HG03354 (cell line): Measurements from ENCODE around the gene INSIG1.
A peak's percentile ranks its signal among the peaks of the same experiment; 100 is the strongest.

Experiments used
- ATAC-seq: cut with Tn5 transposase; IDR thresholded peaks from one replicate; pipeline ENCODE4 v1.9.1; 2021; ENCODE audit warnings: mild to moderate bottlenecking; ENCODE audit not compliant: unreplicated experiment, poor library complexity, severe bottlenecking

INSIG1 gene

GRCh38 chr7:155343150-155343549, 45.5 kb downstream of the INSIG1 start:
- ATAC-seq: no peak

DNA sequence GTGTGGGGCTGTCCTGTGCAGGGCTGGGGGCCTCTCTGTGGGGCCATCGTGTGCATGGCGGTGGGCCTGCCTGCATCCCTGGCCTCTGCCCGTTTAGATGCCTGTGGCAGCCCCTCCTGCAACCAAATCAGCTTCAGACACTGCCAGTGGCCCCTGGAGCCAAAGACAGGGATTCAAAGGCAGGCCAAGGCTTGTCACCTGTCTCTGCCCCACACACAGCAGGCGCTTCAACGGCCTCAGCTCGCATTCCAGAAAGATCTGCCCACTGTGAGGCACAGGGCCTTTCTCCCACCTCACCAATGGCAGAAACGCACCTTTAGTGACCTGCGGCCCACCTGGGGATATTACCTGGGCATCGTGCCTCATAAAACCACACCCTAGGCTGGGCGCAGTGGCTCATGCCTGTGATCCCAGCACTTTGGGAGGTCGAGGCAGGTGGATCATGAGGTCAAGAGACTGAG, 46.0 kb downstream of the INSIG1 start:
- no peak for ATAC-seq

DNA sequence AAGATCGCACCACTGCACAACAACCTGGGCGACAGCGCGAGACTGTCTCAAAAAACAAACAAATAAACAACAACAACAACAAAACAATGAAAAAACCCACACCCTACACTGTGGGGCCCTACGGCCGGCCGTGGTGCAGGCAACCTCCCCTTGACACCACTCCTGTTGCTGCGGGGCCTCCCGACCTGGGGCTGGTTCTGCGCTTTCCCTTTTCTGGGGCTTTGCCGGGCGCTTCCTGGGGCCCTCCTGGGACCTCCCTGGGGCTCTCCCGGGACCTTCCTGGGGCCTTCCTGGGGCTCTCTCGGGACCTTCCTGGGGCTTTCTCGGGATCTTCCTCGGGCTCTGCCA, 46.6 kb downstream of the INSIG1 start:
- ATAC-seq: peak; percentile 43

GRCh38 chr7:155344618-155345433, 47.1 kb downstream of the INSIG1 start:
- peak; percentile 92 for ATAC-seq

DNA sequence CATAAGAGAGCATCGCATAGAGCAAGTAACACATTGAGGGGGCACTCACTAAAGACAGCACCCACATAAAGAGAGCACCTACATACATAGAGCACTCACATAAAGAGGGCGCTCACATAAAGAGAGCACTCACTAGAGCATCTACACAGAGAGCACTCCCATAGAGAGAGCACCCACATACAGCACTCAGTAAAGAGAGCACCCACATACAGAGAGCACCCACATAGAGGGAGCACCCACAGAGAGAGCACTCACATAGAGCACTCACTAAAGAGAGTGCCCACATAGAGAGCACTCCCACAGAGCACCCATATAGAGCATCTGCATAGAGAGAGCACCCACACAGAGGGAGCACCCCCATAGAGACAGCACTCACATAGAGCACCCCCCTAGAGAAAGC, 47.8 kb downstream of the INSIG1 start:
- no peak for ATAC-seq

DNA sequence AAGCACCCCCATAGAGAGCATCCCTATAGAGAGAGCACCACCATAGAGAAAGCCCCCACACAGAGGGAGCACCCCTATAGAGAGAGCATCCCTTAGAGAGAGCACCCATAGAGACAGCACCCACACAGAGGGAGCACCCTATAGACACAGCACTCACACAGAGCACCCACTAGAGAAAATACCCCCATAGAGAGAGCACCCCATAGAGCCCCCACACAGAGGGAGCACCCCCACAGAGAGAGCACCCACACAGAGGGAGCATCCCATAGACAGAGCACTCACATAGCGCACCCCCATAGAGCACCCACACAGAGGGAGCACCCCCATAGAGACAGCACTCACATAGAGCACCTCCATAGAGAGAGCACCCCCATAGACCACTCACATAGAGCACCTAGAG, 48.6 kb downstream of the INSIG1 start:
- ATAC-seq: no peak

GRCh38 chr7:155348806-155349205, 51.1 kb downstream of the INSIG1 start:
- ATAC-seq: no peak

GRCh38 chr7:155349601-155350331, 52.1 kb downstream of the INSIG1 start:
- ATAC-seq: no peak

GRCh38 chr7:155351120-155351870, 53.6 kb downstream of the INSIG1 start:
- no peak for ATAC-seq

GRCh38 chr7:155352076-155352752, 54.5 kb downstream of the INSIG1 start:
- no peak for ATAC-seq

DNA sequence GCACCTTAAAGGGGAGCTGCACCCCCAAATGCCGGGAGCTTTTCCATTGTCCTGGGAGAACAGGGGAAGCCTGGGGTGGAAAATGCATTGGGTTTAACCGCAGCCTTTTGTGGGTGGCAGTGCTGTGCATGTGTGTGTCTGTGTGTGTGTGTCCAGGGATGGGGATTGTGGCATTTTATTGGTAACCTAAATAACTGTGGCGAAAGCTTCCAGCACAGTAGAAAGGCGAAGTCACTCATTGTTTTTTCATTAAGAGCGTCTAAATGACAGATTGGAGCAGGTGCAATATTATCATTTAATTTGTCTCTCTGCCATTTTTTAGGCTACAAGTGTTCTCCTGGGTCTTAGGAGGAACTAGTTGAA, 55.1 kb downstream of the INSIG1 start:
- ATAC-seq: no peak

DNA sequence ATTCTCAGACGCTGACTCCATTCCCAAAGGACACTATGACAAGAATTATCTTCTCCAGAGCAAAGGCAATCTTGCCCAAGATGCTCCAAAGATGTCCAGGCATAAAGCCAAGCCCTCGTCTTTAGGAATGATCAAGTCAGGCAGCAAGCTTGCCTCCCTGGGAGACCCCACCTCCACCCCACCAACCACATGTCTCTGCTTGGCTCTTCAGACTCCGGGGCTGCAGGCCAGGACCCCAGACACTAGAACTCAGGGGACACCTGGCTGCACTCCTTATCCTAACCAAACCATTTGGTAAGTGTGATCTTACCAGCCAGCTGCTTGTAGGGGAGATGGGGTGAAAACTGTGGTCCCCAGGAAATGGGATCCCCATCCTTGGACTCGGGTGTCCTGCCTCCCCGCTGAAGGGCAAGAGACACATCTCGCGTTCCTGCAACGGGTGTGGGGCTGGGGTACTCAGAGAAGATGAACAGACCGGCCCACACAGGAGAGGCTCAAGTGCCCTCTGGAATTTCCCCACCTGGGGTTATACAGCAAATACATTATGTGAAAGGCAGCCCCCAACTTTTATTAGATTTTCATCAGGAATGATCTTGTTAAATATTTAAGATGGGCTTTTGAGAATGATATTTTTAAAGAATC, 55.7 kb downstream of the INSIG1 start:
- ATAC-seq: no peak

- no peak for ATAC-seq
Observed at GRCh38 chr7:155354371-155355048, 56.8 kb downstream of the INSIG1 start.

DNA sequence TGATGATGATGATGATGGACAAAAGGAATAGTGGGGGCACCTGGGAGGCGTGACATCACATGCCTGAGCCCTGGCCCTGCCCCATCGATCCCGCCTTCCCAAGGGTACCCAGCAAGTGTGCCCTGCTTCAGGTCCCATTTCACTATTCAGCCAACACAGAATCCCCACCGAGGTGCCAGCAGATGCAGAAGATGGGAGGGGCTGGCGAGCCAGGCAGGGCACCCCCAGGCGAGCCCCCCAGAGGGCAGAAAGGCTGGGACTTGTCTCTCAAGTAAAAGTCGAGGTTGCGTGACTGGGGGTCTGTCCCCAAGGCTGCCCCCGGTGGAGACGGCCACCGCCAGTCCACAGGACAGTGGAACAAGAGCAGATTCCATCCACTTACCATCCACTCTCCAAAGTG, 57.5 kb downstream of the INSIG1 start:
- ATAC-seq: no peak

- ATAC-seq: no peak
Observed at GRCh38 chr7:155355745-155356144, 58.1 kb downstream of the INSIG1 start.

DNA sequence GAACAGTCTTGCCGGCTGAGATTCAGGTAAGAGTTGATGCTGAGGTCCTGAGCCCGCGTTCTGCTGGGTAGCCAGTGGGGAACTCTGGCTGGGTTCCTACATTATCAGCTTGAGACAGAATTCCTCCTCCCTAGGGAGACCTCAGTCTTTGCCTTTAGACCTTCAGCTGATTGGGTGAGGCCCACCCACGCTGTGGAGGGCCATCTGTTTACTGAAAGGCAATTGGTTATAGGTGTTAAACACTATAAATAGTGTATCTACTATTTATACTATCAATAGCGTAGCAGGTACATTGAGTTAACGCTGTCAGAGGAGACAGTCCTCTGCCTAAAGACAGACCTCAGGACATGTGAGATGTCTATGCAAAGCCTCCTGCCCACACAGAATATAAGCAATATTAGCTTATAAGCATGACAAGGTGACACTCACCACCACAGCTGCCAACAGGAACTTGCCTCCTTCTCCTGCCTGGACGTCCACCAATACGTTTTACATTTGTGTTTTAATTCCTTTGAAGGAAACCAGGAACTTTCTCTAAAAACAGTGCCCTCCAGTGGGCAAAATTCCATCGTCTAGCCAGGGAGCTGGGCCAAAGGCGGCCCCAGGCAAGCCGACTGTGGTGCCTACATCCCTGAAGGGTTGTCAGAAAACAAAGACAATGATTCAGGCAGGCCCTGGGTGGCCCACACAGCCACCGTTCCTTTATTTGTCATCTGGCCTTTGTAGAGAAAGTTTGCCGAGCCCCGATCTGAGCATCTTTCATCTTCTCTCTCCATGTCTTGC, 58.8 kb downstream of the INSIG1 start:
- ATAC-seq: no peak

GRCh38 chr7:155357573-155358041, 59.9 kb downstream of the INSIG1 start:
- no peak for ATAC-seq
